Large intestine (tissue), 3 donors: Measurements from ENCODE around the gene TES. TPM values are rescaled to one million over a fixed set of nuclear protein-coding genes. Genes with fewer than 3 reads are reported as not detected.
A peak's percentile ranks its signal among the peaks of the same experiment; 100 is the strongest.

Experiments used
- DNase-seq, 2 donors: peaks; one replicate each; pipeline versions ENCODE4 v3.0.0 to v3.0.0-alpha.2; 2013
- H3K27ac ChIP-seq: one replicate; pipeline ENCODE4 v1.5.1; 2013; ENCODE audit warnings: low read length
- H3K27me3 ChIP-seq: 2 replicates; pipeline ENCODE4 v1.6.1; 2013; ENCODE audit warnings: low read length; ENCODE audit not compliant: control insufficient read depth, insufficient read depth
- H3K36me3 ChIP-seq: 2 replicates; pipeline ENCODE4 v1.6.1; 2013; ENCODE audit warnings: low read length; ENCODE audit not compliant: control insufficient read depth, insufficient read depth
- H3K4me1 ChIP-seq: one replicate; pipeline ENCODE4 v1.6.1; 2013; ENCODE audit warnings: low read length; ENCODE audit not compliant: control insufficient read depth, insufficient read depth
- H3K4me3 ChIP-seq: one replicate; pipeline ENCODE4 v1.5.1; 2013; ENCODE audit warnings: low read length
- H3K9me3 ChIP-seq: one replicate; pipeline ENCODE4 v1.6.1; 2013; ENCODE audit warnings: mild to moderate bottlenecking, low read depth, low read length, moderate library complexity; ENCODE audit not compliant: control insufficient read depth
- WGBS: methylation state at CpG from one replicate; pipeline ENCODE4 v1.1.5; 2013; ENCODE audit warnings: low lambda C conversion rate; ENCODE audit not compliant: insufficient coverage; 5-methylcytosine and 5-hydroxymethylcytosine counted together
- polyA plus RNA-seq: library from polyadenylated mRNA; unstranded; fragments of 120-200 nt; gene quantifications from one replicate; pipeline ENCODE4 v1.2.1, GENCODE V29; 2013

The TES gene
- polyA plus RNA-seq, 1 donor = 66.4 TPM

- Histone ChIP-seq H3K36me3 (no peaks in the 10 kb centered on the region), H3K27me3 (no peaks in the 10 kb centered on the region), H3K4me1 (peaks cover 2% of the 10 kb centered on the region), H3K27ac (no peak overlapping the region), H3K4me3 (no peak overlapping the region), H3K9me3 (no peaks in the 10 kb centered on the region)
- WGBS = 63% methylated on average over 2 of the region's 6 CpGs
- DNase-seq = peak in 1 of 2 donors; percentile 18
Observed at GRCh38 chr7:116209561-116210070, 723 bp upstream of the TES start.

GRCh38 chr7:116211006-116211912 is 920 bp downstream of the TES start:
- Histone ChIP-seq H3K27ac (peak overlapping the region; percentile 93), H3K9me3 (no peaks in the 10 kb centered on the region), H3K36me3 (no peaks in the 10 kb centered on the region), H3K4me3 (peak overlapping the region; percentile 93), H3K4me1 (peaks cover 2% of the 10 kb centered on the region), H3K27me3 (no peaks in the 10 kb centered on the region)
- no CpG with 5 or more reads among the region's 27 CpGs for WGBS
- peak; percentile 95 to 96 for DNase-seq

- Histone ChIP-seq H3K27me3 (no peaks in the 10 kb centered on the region), H3K4me1 (peaks cover 2% of the 10 kb centered on the region), H3K36me3 (no peaks in the 10 kb centered on the region), H3K27ac (peak overlapping the region; percentile 93), H3K9me3 (no peaks in the 10 kb centered on the region), H3K4me3 (peak overlapping the region; percentile 93)
- 52% methylated on average over 3 of the region's 7 CpGs for WGBS
- peak in 1 of 2 donors; percentile 51 for DNase-seq
Observed at GRCh38 chr7:116211913-116212596, 1.7 kb downstream of the TES start.

DNA sequence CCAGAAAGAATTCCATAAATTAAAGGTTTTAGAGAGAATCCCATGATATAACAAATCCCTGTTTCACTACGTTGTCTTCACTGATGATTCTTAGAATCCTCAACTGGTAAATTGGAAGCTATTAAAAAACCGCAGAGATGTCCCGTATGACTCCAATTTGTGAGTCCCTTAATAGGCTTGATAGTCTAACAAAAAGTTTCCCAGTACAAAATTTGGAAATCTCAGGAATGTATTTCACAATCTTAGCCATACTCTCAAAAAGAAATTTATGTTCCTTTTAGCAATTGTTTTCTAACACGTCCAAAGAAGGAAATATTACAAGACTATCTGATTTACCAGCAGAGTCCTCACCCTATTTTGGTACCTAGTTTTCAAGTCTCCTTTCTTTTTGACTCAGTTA is 2.5 kb downstream of the TES start:
- H3K36me3 ChIP-seq = no peaks in the 10 kb centered on the region
- DNase-seq = no peak
- H3K4me3 ChIP-seq = no peak overlapping the region
- 60% methylated on average over 1 of the region's 4 CpGs for WGBS
- no peak overlapping the region for H3K27ac ChIP-seq
- H3K4me1 ChIP-seq = peaks cover 6% of the 10 kb centered on the region
- H3K27me3 ChIP-seq = no peaks in the 10 kb centered on the region
- no peaks in the 10 kb centered on the region for H3K9me3 ChIP-seq

DNA sequence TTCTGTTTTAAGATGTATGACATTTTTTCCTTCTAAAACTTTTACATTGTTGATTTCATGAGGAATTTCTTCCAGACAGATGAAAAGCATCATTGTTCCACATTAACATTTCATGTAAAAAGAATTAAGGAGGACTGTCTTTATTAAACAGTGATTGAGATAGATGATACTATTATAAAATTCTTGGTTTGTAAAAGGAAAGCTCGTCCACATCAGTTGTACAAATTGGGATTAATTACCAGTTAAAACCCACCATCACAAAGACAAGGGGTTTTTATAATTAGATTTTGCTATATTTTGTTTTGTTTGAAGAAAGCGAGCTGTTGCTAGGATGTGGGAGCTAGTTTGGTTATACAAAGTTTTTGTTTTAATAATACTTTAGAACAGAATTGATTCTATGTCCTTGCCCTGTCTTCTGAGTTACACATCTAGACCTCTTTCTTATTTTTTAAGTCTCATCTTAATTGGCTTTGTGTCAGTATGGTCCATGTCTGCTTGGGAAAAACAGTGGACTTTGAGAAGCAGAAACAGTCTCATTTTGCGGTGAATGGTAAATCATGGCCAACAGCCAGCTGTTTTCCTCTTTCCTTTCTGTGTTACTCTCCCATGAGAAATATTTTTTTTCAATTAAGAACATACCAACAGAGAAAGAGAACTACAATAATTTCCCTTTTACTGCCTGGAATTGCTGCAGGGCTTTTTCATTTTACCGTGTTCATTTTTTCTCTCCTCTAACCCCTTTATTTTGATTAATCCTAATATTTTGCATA is 3.2 kb downstream of the TES start:
- H3K27me3 ChIP-seq = no peaks in the 10 kb centered on the region
- no peaks in the 10 kb centered on the region for H3K36me3 ChIP-seq
- H3K4me3 ChIP-seq = no peak overlapping the region
- H3K9me3 ChIP-seq = no peaks in the 10 kb centered on the region
- peaks cover 6% of the 10 kb centered on the region for H3K4me1 ChIP-seq
- no peak overlapping the region for H3K27ac ChIP-seq
- 73% methylated on average over 3 of the region's 4 CpGs for WGBS
- DNase-seq = peak in 1 of 2 donors; percentile 13

GRCh38 chr7:116214921-116215320 is 4.6 kb downstream of the TES start:
- DNase-seq = no peak
- peaks cover 5% of the 10 kb centered on the region for H3K4me1 ChIP-seq
- WGBS = no CpG with 5 or more reads among the region's 3 CpGs
- H3K4me3 ChIP-seq = no peak overlapping the region
- H3K27ac ChIP-seq = no peak overlapping the region
- no peaks in the 10 kb centered on the region for H3K27me3 ChIP-seq
- no peaks in the 10 kb centered on the region for H3K9me3 ChIP-seq
- no peaks in the 10 kb centered on the region for H3K36me3 ChIP-seq

GRCh38 chr7:116215551-116215950 is 5.2 kb downstream of the TES start:
- H3K27ac ChIP-seq = no peak overlapping the region
- no CpG with 5 or more reads among the region's 2 CpGs for WGBS

DNA sequence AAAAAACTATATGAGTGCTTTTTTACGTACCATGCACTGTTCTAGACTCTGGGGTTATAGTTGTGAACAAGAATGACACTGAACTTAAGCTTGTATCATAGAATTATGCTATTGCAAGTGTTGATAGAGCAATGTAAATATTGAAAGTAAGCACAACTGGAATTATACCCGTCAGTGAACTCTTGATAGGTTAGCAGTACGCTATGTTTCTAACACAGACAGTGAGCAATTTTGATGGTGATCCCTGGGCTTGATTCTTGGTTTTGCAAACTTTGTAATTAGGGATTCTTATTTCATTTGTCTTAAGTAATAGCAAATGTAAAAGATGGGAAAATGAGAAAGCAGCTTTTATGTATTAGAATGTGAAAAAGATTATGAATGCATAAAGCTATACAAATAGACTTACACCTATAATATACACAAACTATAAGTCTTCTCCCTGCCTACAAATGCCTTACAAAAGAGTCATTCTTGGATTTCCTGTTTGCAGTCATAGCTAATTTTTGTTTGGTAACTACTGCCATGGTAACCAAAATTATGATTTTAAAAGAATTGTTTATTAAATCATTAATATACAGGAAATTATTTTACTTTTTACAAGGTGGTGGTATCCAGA is 6.7 kb downstream of the TES start:
- no peak overlapping the region for H3K4me3 ChIP-seq
- H3K9me3 ChIP-seq = no peaks in the 10 kb centered on the region
- H3K27ac ChIP-seq = no peak overlapping the region
- H3K4me1 ChIP-seq = peaks cover 3% of the 10 kb centered on the region
- no CpG with 5 or more reads among the region's 3 CpGs for WGBS
- peak in 1 of 2 donors; percentile 14 for DNase-seq
- no peaks in the 10 kb centered on the region for H3K27me3 ChIP-seq
- H3K36me3 ChIP-seq = no peaks in the 10 kb centered on the region

More at GRCh38 chr7:116215551-116215950, 5.2 kb downstream of the TES start:
- Histone ChIP-seq H3K27me3 (no peaks in the 10 kb centered on the region), H3K9me3 (no peaks in the 10 kb centered on the region), H3K36me3 (no peaks in the 10 kb centered on the region), H3K4me1 (peaks cover 3% of the 10 kb centered on the region), H3K4me3 (no peak overlapping the region)
- no peak for DNase-seq

- Histone ChIP-seq H3K36me3 (no peaks in the 10 kb centered on the region), H3K9me3 (no peaks in the 10 kb centered on the region), H3K4me3 (no peak overlapping the region), H3K27me3 (no peaks in the 10 kb centered on the region), H3K4me1 (peaks cover 3% of the 10 kb centered on the region), H3K27ac (peak overlapping the region; percentile 42)
- DNase-seq = peak; percentile 31 to 54
- WGBS = 20% methylated on average over 1 of the region's 4 CpGs
Observed at GRCh38 chr7:116218051-116218645, 7.8 kb downstream of the TES start.
